NB4 (cell line): Measurements from ENCODE around the gene CD151.

Experiments
- DNase-seq: peaks from one replicate; pipeline ENCODE4 v3.0.0; 2010; ENCODE audit warnings: low read depth
- H3K4me3 ChIP-seq: one replicate; pipeline ENCODE4 v1.5.1; 2011; ENCODE audit warnings: mild to moderate bottlenecking, low read depth, low read length, moderate library complexity
- MAX ChIP-seq: IDR thresholded peaks from 2 replicates; pipeline ENCODE4 v1.6.1; 2011; ENCODE audit warnings: low read depth, low read length
- MYC ChIP-seq: IDR thresholded peaks from 2 replicates; pipeline ENCODE4 v1.6.1; 2011; ENCODE audit warnings: low read depth, low read length
- POLR2A ChIP-seq: IDR thresholded peaks from 2 replicates; pipeline ENCODE4 v1.6.1; 2011; ENCODE audit warnings: mild to moderate bottlenecking; ENCODE audit not compliant: insufficient read length; ENCODE audit errors: extremely low read depth
- TF ChIP-seq, protein P1 (sequence below): IDR thresholded peaks from one replicate; pipeline ENCODE4 v1.5.1; 2012; ENCODE audit warnings: low read depth, low read length

The CD151 gene

DNA sequence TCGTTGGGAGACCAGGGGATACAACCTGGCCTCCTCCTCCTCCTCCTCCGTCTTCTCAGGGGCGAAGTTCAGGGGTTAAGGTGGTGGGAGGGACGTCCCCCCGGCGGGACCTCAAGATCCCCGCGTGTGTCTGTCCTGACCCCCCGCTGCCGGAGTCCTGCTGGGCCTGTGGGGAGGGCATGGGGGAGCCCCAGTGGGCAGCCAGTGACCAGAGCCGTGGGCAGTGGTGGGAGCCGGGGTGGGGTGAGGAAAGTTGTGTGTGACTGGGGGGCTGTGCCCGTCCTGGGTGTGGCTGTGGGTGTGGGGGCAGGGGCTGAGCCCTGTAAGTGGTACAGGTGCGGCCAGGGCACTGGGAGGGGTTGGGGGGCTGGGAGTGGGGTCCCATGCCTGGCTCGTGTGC lies 20.0 kb downstream of the CD151 start:
- TF ChIP-seq, protein P1, sequence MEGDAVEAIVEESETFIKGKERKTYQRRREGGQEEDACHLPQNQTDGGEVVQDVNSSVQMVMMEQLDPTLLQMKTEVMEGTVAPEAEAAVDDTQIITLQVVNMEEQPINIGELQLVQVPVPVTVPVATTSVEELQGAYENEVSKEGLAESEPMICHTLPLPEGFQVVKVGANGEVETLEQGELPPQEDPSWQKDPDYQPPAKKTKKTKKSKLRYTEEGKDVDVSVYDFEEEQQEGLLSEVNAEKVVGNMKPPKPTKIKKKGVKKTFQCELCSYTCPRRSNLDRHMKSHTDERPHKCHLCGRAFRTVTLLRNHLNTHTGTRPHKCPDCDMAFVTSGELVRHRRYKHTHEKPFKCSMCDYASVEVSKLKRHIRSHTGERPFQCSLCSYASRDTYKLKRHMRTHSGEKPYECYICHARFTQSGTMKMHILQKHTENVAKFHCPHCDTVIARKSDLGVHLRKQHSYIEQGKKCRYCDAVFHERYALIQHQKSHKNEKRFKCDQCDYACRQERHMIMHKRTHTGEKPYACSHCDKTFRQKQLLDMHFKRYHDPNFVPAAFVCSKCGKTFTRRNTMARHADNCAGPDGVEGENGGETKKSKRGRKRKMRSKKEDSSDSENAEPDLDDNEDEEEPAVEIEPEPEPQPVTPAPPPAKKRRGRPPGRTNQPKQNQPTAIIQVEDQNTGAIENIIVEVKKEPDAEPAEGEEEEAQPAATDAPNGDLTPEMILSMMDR = no peak
- TF ChIP-seq MYC = no peak
- TF ChIP-seq MAX = no peak
- no peak for TF ChIP-seq POLR2A
- no peak overlapping the region for H3K4me3 ChIP-seq
- DNase-seq = no peak

DNA sequence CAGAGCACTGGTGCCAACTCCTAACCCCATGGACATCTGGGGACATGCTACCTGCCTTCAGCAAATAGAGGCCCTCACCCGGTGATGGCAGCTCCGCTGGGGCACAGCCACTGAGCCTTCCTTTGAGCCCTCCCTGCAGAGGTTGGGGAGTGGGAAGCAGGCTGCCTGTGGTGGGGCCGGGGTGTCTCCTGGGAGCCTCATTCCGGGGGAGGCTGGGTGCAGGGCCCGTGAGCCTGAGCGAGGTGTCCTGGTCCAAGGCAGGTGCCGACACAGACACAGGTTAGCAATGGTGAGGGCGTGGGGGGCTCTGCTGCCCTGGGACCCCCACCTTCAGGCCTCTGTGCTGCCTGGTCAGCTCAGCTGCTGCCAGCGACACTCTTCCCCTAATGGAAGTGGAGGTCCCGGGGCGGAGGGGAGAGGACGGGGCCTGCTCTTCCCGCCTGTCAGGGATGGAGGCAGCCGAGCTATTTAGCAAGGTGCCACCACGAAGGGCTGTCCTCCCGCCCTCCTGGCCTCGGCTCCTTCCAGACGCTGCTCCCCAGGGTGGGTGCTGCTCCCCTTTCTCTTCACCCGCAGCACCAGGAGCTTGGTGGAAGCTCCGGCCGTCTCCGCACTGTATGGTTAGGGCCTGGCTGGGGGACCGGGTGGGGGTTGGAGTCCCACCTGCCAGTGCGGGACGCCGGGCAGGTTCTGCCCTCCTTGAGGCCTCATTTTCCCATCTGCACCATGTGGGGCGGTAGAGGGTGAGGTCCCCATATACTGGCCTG lies 21.1 kb downstream of the CD151 start:
- H3K4me3 ChIP-seq = no peak overlapping the region
- DNase-seq = no peak

DNA sequence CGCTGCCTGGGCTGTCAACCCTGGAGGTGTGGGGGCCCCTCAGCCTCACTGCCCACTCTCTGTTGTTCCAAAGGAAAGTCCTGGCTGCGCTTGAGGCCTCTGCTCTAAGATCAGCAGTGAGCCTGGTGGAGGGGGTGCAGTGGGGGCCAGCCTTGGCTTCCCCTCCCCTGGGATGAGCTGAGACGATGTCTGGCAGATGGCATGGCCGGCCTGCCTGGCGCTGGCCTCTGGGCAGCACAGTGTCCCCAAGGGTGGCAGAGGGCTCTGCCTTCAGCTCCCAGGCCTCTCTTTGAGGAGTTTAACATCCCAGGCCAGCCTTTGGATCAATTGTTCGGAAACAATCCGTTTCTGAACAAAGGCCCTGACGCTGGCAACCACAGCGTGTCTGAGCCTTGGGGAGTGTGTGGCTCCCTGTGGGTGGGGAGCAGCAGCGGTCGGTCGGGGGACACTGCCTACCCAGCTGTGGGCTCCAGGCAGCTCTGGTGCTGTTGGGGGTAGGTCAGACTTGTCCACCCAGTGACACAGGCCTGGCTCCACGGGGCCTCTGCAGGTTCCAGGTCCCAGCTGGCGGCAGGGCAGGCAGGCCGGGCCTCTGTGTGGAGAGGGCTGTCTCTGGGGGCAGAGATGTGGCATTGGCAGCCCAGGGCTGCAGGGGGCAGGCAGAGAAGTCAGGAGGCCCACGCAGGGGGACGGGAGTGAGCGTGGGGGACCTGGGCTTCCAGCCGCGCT lies 22.0 kb downstream of the CD151 start:
- TF ChIP-seq MAX (no peak), MYC (no peak), POLR2A (no peak)
- TF ChIP-seq, protein P1 = no peak
- H3K4me3 ChIP-seq = no peak overlapping the region
- DNase-seq = no peak

More for the DNA sequence above, 21.1 kb downstream of the CD151 start:
- TF ChIP-seq POLR2A (no peak), MAX (no peak), MYC (no peak)
- TF ChIP-seq, protein P1 = no peak

DNA sequence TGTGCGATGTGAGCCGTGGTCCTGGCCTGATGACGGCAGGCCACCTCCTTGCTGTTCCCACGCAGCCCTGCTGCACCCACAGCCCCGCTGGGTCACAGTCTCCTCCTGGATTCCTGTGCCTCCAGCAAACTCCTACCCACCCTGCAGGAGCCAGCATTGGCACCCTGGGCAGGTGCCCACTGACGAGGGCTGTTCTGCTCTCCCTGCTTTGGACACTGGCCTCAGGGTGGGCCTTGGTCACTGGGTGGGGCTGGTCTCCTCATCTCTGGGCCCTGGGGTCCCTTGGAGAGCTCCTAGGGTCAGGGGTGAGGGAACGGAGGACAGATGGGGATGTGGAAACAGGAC lies 22.6 kb downstream of the CD151 start:
- no peak for DNase-seq
- TF ChIP-seq, protein P1 = no peak
- TF ChIP-seq MAX = no peak
- no peak for TF ChIP-seq POLR2A
- TF ChIP-seq MYC = no peak
- H3K4me3 ChIP-seq = no peak overlapping the region

DNA sequence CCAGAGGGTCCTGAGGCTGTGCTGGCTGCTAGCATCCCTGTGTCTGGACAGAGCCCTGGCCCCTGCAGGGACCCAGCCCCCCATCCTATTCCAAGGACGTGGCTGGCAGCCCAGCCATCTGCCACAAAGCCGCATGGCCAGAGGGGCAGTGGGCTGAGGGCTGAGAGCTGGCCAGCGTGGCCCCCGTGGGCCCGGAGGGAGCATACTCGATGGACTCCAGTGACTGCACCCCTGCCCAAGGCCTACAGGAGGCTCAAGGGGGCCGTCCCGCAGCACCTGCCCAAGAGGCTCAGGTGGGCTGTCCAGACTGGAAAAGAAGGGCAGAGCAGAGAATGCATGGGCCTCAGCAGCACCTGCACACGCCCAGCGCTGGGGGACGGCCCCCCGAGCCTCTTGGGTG lies 23.0 kb downstream of the CD151 start:
- H3K4me3 ChIP-seq = no peak overlapping the region
- TF ChIP-seq POLR2A = no peak
- TF ChIP-seq, protein P1 = no peak
- TF ChIP-seq MYC = no peak
- no peak for TF ChIP-seq MAX
- DNase-seq = no peak
